CD4-positive, alpha-beta T cell (primary cell): ENCODE measurements around the gene SPEM3. TPM values are rescaled to one million over a fixed set of nuclear protein-coding genes. Genes with fewer than 3 reads are reported as not detected.

Experiments
- ATAC-seq: fragments of 200-7000 bp; cut with Tn5 transposase; one replicate; pipeline ENCODE4 v1.10.0; 2022; ENCODE audit warnings: mild to moderate bottlenecking; ENCODE audit not compliant: poor library complexity
- CTCF ChIA-PET: fragments of 350-600 bp; sonication (Branson Sonifier 250); formaldehyde crosslinking; loops from one replicate; lab custom pipeline; 2021; ENCODE audit warnings: antibody characterized with exemption, inconsistent platforms; lab: Charles Lee
- POLR2A ChIA-PET: fragments of 350-600 bp; sonication (Branson Sonifier 250); formaldehyde crosslinking; loops from one replicate; lab custom pipeline; 2021; ENCODE audit warnings: antibody characterized with exemption, inconsistent platforms; lab: Charles Lee
- DNase-seq, 14 experiments: peaks; one replicate each; pipeline ENCODE4 v3.0.0-alpha.2; 2013 to 2020; ENCODE audit warnings: mixed read lengths in 2 of 14
- H3K27ac ChIP-seq, 2 donors: one replicate each; pipeline versions ENCODE4 v1.5.1 to v1.7.0; 2013; ENCODE audit warnings: low read length in 2 of 2, low read depth in 1 of 2, mild to moderate bottlenecking in 1 of 2
- H3K27me3 ChIP-seq, 2 experiments: 1 replicate in 1 of 2; 2 replicates in 1 of 2; pipeline versions ENCODE4 v1.6.1 to v1.7.0; 2013; ENCODE audit warnings: low read length in 2 of 2, control low read depth in 1 of 2, mild to moderate bottlenecking in 1 of 2, moderate library complexity in 1 of 2; ENCODE audit not compliant: insufficient read depth in 2 of 2, control insufficient read depth in 1 of 2
- H3K36me3 ChIP-seq: one replicate; pipeline ENCODE4 v1.6.1; 2013; ENCODE audit warnings: low read length, control low read depth; ENCODE audit not compliant: insufficient read depth
- H3K4me1 ChIP-seq: one replicate; pipeline ENCODE4 v1.6.1; 2013; ENCODE audit warnings: low read length, control low read depth; ENCODE audit not compliant: insufficient read depth
- H3K4me3 ChIP-seq: one replicate; pipeline ENCODE4 v1.5.1; 2013; ENCODE audit warnings: mild to moderate bottlenecking, low read length, moderate library complexity
- H3K9me3 ChIP-seq, 2 experiments: 1 replicate in 1 of 2; 2 replicates in 1 of 2; pipeline versions ENCODE4 v1.6.1 to v1.7.0; 2013; ENCODE audit warnings: low read length in 2 of 2, mild to moderate bottlenecking in 2 of 2, control low read depth in 1 of 2, moderate library complexity in 1 of 2; ENCODE audit not compliant: control insufficient read depth in 1 of 2, insufficient read depth in 1 of 2
- H3K27ac Mint-ChIP-seq: one replicate; pipeline ENCODE4 v1.8.0; 2020; ENCODE audit warnings: mixed read lengths
- H3K27me3 Mint-ChIP-seq: one replicate; pipeline ENCODE4 v1.8.0; 2021; ENCODE audit warnings: mixed read lengths
- H3K36me3 Mint-ChIP-seq: one replicate; pipeline ENCODE4 v1.8.0; 2021; ENCODE audit warnings: low read depth, mixed read lengths
- H3K4me1 Mint-ChIP-seq: one replicate; pipeline ENCODE4 v1.8.0; 2021; ENCODE audit warnings: low read depth, mixed read lengths
- H3K4me3 Mint-ChIP-seq: one replicate; pipeline ENCODE4 v1.8.0; 2020; ENCODE audit warnings: mild to moderate bottlenecking, mixed read lengths
- H3K9me3 Mint-ChIP-seq: one replicate; pipeline ENCODE4 v1.8.0; 2020; ENCODE audit warnings: mixed read lengths
- intact Hi-C, 2 experiments: fragments of 100-400 bp; cut with DNase I in 1 of 2; cut with micrococcal nuclease in 1 of 2; formaldehyde crosslinking; loops; one replicate each; pipeline versions ENCODE4 v1.15.1 to v1.9.0; 2023 to 2025; cut with DNase I, micrococcal nuclease
- total RNA-seq, 174 experiments: library from RNA in 2 of 174; stranded (reverse) in 2 of 174; gene quantifications; one replicate each; pipeline ENCODE4 v1.2.3 and lab custom pipeline; 2021 to 2026
- TF ChIP-seq, protein P1 (sequence below): fragments of 200-600 bp; IDR thresholded peaks from one replicate; pipeline ENCODE4 v1.8.0; 2022; ENCODE audit warnings: antibody characterized with exemption, mild to moderate bottlenecking

SPEM3 gene
- total RNA-seq, 2 experiments from 2014 or later: not detected

DNA sequence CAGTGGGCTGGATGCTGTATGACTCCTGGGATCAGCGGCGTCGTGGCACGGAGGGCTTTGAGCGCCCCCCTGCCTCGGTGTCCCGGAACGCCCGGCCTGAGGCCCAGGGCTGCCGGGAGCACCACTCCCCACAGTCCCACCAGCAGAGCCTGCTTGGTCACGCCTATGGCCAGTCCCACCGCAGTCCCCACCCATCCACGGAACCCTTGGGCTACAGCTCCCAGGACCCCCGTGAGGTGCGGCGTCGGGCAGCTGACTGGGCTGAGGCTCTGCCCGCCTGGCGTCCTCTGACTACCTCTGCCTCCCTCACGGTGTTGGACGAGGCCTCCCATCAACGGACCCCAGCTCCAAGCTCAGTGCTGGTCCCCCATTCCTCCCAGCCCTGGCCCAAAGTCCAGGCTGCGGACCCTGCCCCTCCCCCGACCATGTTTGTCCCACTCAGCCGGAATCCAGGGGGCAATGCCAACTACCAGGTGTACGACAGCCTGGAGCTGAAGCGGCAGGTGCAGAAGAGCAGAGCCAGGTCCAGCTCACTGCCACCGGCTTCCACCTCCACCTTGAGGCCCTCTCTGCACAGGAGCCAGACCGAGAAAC is 1.7 kb upstream of the SPEM3 start:
- H3K9me3 ChIP-seq: no peaks in the 10 kb centered on the region
- H3K27ac Mint-ChIP-seq: no peak overlapping the region
- ATAC-seq (no peak), DNase-seq (no peak)
- H3K4me1 Mint-ChIP-seq: no peaks in the 10 kb centered on the region
- ChIA-PET CTCF (no interaction called here), POLR2A (no interaction called here)
- no peak overlapping the region for H3K27ac ChIP-seq
- no peak overlapping the region for H3K4me3 ChIP-seq
- H3K27me3 Mint-ChIP-seq: no peaks in the 10 kb centered on the region
- no peaks in the 10 kb centered on the region for H3K9me3 Mint-ChIP-seq
- no peaks in the 10 kb centered on the region for H3K36me3 Mint-ChIP-seq
- TF ChIP-seq, protein P1, sequence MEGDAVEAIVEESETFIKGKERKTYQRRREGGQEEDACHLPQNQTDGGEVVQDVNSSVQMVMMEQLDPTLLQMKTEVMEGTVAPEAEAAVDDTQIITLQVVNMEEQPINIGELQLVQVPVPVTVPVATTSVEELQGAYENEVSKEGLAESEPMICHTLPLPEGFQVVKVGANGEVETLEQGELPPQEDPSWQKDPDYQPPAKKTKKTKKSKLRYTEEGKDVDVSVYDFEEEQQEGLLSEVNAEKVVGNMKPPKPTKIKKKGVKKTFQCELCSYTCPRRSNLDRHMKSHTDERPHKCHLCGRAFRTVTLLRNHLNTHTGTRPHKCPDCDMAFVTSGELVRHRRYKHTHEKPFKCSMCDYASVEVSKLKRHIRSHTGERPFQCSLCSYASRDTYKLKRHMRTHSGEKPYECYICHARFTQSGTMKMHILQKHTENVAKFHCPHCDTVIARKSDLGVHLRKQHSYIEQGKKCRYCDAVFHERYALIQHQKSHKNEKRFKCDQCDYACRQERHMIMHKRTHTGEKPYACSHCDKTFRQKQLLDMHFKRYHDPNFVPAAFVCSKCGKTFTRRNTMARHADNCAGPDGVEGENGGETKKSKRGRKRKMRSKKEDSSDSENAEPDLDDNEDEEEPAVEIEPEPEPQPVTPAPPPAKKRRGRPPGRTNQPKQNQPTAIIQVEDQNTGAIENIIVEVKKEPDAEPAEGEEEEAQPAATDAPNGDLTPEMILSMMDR: no peak
- H3K4me1 ChIP-seq: no peaks in the 10 kb centered on the region
- no peak overlapping the region for H3K4me3 Mint-ChIP-seq
- no peaks in the 10 kb centered on the region for H3K36me3 ChIP-seq
- H3K27me3 ChIP-seq: no peaks in the 10 kb centered on the region
- intact Hi-C loops: no loop called here

DNA sequence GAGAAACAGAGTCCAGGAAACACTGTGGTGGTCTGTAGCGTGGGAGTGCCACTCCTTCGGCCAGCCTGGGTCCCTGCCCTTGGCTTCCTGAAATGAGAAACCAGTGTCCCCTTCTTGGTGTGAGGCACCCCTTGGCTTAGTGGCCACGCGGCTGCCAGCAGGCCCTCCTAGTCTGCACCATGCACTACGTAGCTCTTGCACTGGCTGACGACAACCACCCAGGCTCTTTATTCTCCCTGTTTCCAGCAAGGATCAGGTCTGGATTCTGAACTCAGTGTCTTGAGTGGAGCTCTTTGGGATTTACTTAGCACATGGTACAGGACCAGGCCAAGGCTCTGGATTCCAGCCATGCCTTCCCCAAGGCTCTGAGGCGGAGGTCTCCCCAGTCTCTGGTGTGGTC is 1.1 kb upstream of the SPEM3 start:
- Mint-ChIP-seq H3K36me3 (no peaks in the 10 kb centered on the region), H3K27ac (no peak overlapping the region), H3K4me3 (no peak overlapping the region), H3K27me3 (no peaks in the 10 kb centered on the region), H3K4me1 (no peaks in the 10 kb centered on the region), H3K9me3 (no peaks in the 10 kb centered on the region)
- Histone ChIP-seq H3K36me3 (no peaks in the 10 kb centered on the region), H3K4me1 (no peaks in the 10 kb centered on the region), H3K27me3 (no peaks in the 10 kb centered on the region), H3K4me3 (no peak overlapping the region), H3K9me3 (no peaks in the 10 kb centered on the region), H3K27ac (no peak overlapping the region)
- no peak for DNase-seq
- intact Hi-C loops: no loop called here
- no peak for ATAC-seq
- TF ChIP-seq, protein P1: no peak
- ChIA-PET CTCF (no interaction called here), POLR2A (no interaction called here)

DNA sequence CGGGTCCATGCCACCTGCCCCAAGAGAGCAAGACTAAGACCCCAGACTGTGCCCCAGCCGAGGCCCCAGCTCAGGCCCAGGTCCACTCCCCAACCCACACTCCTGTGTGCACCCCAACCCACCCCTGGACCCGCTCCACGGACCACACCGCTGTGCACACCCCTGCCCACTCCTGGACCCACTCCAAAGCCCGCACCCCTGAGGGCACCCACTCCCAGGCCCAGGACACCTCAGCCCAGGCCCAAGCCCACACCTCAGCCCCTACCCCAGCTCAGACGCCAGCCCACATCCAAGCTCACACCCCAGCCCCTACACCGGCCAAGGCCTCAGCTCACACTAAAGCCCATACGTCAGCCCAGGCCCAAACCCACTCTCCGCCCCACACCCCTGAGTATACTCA is 1.1 kb downstream of the SPEM3 start:
- H3K4me1 Mint-ChIP-seq: no peaks in the 10 kb centered on the region
- no peaks in the 10 kb centered on the region for H3K9me3 Mint-ChIP-seq
- Histone ChIP-seq H3K36me3 (no peaks in the 10 kb centered on the region), H3K9me3 (no peaks in the 10 kb centered on the region), H3K27me3 (no peaks in the 10 kb centered on the region), H3K27ac (no peak overlapping the region), H3K4me3 (no peak overlapping the region), H3K4me1 (no peaks in the 10 kb centered on the region)
- no peak overlapping the region for H3K27ac Mint-ChIP-seq
- H3K4me3 Mint-ChIP-seq: no peak overlapping the region
- no peaks in the 10 kb centered on the region for H3K27me3 Mint-ChIP-seq
- intact Hi-C loops: loop anchor here (5.0 to 10.0 kb wide), 2 partner anchors 37 to 45 kb away; partner anchors contain the start of genes PLSCR3 (in 1 of the 2) and TNK1 (in 1 of the 2)
- CTCF ChIA-PET: no interaction called here
- POLR2A ChIA-PET: interaction anchor here (1.3 kb wide), 1 partner anchor 25 kb away, joined by 3 read pairs; no protein-coding TSS in a partner anchor
- TF ChIP-seq, protein P1: no peak
- ATAC-seq: no peak
- H3K36me3 Mint-ChIP-seq: no peaks in the 10 kb centered on the region
- no peak for DNase-seq
